ENCODE measurements around the gene RASL11A.

The RASL11A gene

DNA sequence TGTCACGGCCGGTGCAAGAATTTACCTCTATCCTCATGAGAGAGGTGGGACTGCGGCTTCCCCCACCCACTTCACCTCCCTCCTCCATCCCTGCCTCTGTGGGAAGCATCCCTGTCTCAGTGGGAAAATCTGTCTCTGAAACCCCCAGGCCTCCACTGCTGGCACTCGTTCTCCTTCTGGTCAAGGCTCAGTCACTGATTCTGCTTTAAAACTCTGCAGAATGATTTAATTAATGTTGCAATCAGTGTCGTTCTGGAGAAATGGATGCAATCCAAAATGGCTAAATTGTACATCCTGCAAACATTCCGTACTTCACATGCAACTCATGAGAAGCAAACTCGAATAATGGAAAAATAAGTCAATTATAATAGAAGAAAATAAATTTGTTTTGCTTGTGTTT lies 5.6 kb downstream of the RASL11A start:
- Histone ChIP-seq H2BK15ac (replicated peaks; ENCODE audit: low read depth) (no peak overlapping the region), H3K36me3 (ENCODE audit: control insufficient read depth, insufficient read depth, low read length) (no peaks in the 10 kb centered on the region), H3K4me1 (ENCODE audit: control insufficient read depth, low read depth, low read length) (no peaks in the 10 kb centered on the region), H2AK5ac (ENCODE audit: low read length) (no peak overlapping the region), H3K9ac (ENCODE audit: low read length) (no peak overlapping the region), H4K8ac (ENCODE audit: low read depth, low read length) (no peak overlapping the region), H2BK120ac (ENCODE audit: low read depth, low read length) (no peak overlapping the region), H3K4ac (ENCODE audit: low read depth, low read length) (no peak overlapping the region), H3K4me2 (ENCODE audit: low read length) (no peak overlapping the region), H3K18ac (ENCODE audit: low read length) (no peak overlapping the region), H4K5ac (ENCODE audit: low read length) (no peak overlapping the region), H3K23ac (ENCODE audit: low read length) (no peak overlapping the region), H3K79me1 (ENCODE audit: low read length) (no peaks in the 10 kb centered on the region), H3K56ac (ENCODE audit: low read length) (no peak overlapping the region), H3K27ac (ENCODE audit: low read depth, low read length) (no peak overlapping the region), H3K4me3 (ENCODE audit: low read length) (no peak overlapping the region), H2BK5ac (ENCODE audit: low read length) (no peak overlapping the region), H3K79me2 (ENCODE audit: control insufficient read depth, insufficient read depth, low read length) (no peaks in the 10 kb centered on the region), H3K27me3 (ENCODE audit: insufficient read depth, low read length, poor library complexity) (no peaks in the 10 kb centered on the region)
- no peak for DNase-seq
- WGBS (ENCODE audit: extremely low coverage, insufficient coverage, low lambda C conversion rate), result no CpG with 5 or more reads among the region's 7 CpGs

DNA sequence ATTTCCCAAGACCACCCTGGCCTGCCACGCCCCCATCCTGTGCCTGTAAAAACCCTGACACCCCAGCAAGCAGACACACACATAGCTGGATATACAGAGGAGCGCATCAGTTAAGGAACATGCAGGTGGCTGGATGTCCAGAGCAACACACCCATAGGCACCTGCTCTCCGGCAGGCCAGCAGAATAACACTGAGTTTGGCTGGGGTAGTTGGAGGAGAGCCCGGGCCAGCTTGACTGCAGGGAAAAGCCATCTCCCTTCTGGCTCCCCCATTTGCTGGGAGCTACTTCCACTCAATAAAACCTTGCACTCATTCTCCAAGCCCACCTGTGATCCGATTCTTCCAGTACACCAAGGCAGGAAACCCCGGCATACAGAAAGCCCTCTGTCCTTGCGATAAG lies 8.9 kb downstream of the RASL11A start:
- Histone ChIP-seq H3K9ac (ENCODE audit: low read length) (no peak overlapping the region), H3K56ac (ENCODE audit: low read length) (no peak overlapping the region), H2BK120ac (ENCODE audit: low read depth, low read length) (no peak overlapping the region), H3K23ac (ENCODE audit: low read length) (no peak overlapping the region), H2BK15ac (replicated peaks; ENCODE audit: low read depth) (no peak overlapping the region), H3K4me3 (ENCODE audit: low read length) (no peak overlapping the region), H4K8ac (ENCODE audit: low read depth, low read length) (no peak overlapping the region), H3K18ac (ENCODE audit: low read length) (no peak overlapping the region), H2AK5ac (ENCODE audit: low read length) (no peak overlapping the region), H3K4me1 (ENCODE audit: control insufficient read depth, low read depth, low read length) (no peaks in the 10 kb centered on the region), H3K79me2 (ENCODE audit: control insufficient read depth, insufficient read depth, low read length) (no peaks in the 10 kb centered on the region), H3K79me1 (ENCODE audit: low read length) (no peaks in the 10 kb centered on the region), H3K36me3 (ENCODE audit: control insufficient read depth, insufficient read depth, low read length) (no peaks in the 10 kb centered on the region), H3K27me3 (ENCODE audit: insufficient read depth, low read length, poor library complexity) (no peaks in the 10 kb centered on the region), H2BK5ac (ENCODE audit: low read length) (no peak overlapping the region), H4K5ac (ENCODE audit: low read length) (no peak overlapping the region), H3K27ac (ENCODE audit: low read depth, low read length) (no peak overlapping the region), H3K4ac (ENCODE audit: low read depth, low read length) (no peak overlapping the region), H3K4me2 (ENCODE audit: low read length) (no peak overlapping the region)
- no CpG with 5 or more reads among the region's 7 CpGs for WGBS (ENCODE audit: extremely low coverage, insufficient coverage, low lambda C conversion rate)
- no peak for DNase-seq

DNA sequence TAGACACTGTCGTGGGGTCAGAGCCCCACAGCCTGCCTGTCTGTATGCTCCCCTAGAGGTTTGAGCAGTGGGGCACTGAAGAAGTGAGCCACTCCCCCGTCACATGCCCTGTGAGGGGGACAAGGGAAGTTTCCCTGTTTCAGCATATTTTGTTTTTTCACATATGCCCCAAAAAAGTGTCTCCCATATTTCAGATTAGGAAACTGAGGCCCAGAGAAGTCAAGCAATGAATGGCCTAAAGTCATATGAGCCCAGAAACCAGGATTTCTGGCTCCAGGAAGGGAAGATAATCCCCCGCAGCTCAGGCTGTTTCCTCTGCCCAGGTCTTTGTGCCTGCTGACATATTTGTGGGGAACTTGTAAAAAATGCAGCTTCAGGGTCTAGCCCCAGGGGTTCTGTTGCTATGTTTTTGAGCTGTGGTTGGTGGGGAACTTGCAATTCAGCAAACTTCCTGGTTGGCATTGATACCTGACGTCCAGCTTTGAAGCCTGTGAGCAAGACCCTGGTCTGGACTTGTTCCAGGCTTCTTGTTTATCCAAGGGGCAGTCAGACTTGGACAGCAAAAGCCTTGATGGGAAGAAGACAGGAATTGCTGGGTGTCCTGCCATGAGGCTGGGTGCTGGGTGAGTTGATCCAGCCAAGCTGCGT lies 9.5 kb downstream of the RASL11A start:
- H3K79me2 ChIP-seq (ENCODE audit: control insufficient read depth, insufficient read depth, low read length), result no peaks in the 10 kb centered on the region
- no peak overlapping the region for H3K4me2 ChIP-seq (ENCODE audit: low read length)
- no peak for DNase-seq
- H2AK5ac ChIP-seq (ENCODE audit: low read length), result no peak overlapping the region
- H4K5ac ChIP-seq (ENCODE audit: low read length), result no peak overlapping the region
- H3K23ac ChIP-seq (ENCODE audit: low read length), result no peak overlapping the region
- H3K4ac ChIP-seq (ENCODE audit: low read depth, low read length), result no peak overlapping the region
- no peak overlapping the region for H3K4me3 ChIP-seq (ENCODE audit: low read length)
- H2BK120ac ChIP-seq (ENCODE audit: low read depth, low read length), result no peak overlapping the region
- H3K36me3 ChIP-seq (ENCODE audit: control insufficient read depth, insufficient read depth, low read length), result no peaks in the 10 kb centered on the region
- H3K9ac ChIP-seq (ENCODE audit: low read length), result no peak overlapping the region
- no peak overlapping the region for H2BK15ac ChIP-seq (replicated peaks; ENCODE audit: low read depth)
- H3K18ac ChIP-seq (ENCODE audit: low read length), result no peak overlapping the region
- H2BK5ac ChIP-seq (ENCODE audit: low read length), result no peak overlapping the region
- no peaks in the 10 kb centered on the region for H3K79me1 ChIP-seq (ENCODE audit: low read length)
- WGBS (ENCODE audit: extremely low coverage, insufficient coverage, low lambda C conversion rate), result no CpG with 5 or more reads among the region's 5 CpGs
- H3K4me1 ChIP-seq (ENCODE audit: control insufficient read depth, low read depth, low read length), result no peaks in the 10 kb centered on the region
- H3K27ac ChIP-seq (ENCODE audit: low read depth, low read length), result no peak overlapping the region
- no peaks in the 10 kb centered on the region for H3K27me3 ChIP-seq (ENCODE audit: insufficient read depth, low read length, poor library complexity)
- H4K8ac ChIP-seq (ENCODE audit: low read depth, low read length), result no peak overlapping the region
- H3K56ac ChIP-seq (ENCODE audit: low read length), result no peak overlapping the region

DNA sequence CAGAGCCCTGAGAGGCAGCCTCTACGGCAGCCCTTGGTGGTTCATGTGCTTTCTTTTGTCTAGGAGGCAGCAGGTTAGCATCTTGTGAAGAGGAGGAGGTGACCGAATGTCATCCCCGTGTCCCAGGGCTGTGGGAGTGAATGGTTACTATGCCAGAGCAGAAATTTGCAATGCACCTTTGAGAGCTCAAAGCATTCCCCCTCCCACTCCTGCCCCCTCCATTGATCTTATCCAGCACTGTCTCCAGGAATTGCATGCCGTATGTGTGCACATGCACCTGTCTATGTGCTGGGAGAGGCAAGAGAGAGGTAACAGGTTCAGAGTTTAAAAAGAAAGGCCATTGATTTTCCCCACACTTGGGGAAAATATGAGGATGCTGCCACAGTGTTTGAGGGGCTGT lies 10.2 kb downstream of the RASL11A start:
- no peak for DNase-seq
- H2BK120ac ChIP-seq (ENCODE audit: low read depth, low read length), result no peak overlapping the region
- no peaks in the 10 kb centered on the region for H3K79me1 ChIP-seq (ENCODE audit: low read length)
- no peaks in the 10 kb centered on the region for H3K79me2 ChIP-seq (ENCODE audit: control insufficient read depth, insufficient read depth, low read length)
- H2BK5ac ChIP-seq (ENCODE audit: low read length), result no peak overlapping the region
- H3K27ac ChIP-seq (ENCODE audit: low read depth, low read length), result no peak overlapping the region
- H2AK5ac ChIP-seq (ENCODE audit: low read length), result no peak overlapping the region
- no peaks in the 10 kb centered on the region for H3K4me1 ChIP-seq (ENCODE audit: control insufficient read depth, low read depth, low read length)
- no peak overlapping the region for H3K56ac ChIP-seq (ENCODE audit: low read length)
- H3K23ac ChIP-seq (ENCODE audit: low read length), result no peak overlapping the region
- H3K4me2 ChIP-seq (ENCODE audit: low read length), result no peak overlapping the region
- no peak overlapping the region for H3K18ac ChIP-seq (ENCODE audit: low read length)
- no CpG with 5 or more reads among the region's 4 CpGs for WGBS (ENCODE audit: extremely low coverage, insufficient coverage, low lambda C conversion rate)
- H4K8ac ChIP-seq (ENCODE audit: low read depth, low read length), result no peak overlapping the region
- H3K4ac ChIP-seq (ENCODE audit: low read depth, low read length), result no peak overlapping the region
- H3K9ac ChIP-seq (ENCODE audit: low read length), result no peak overlapping the region
- no peaks in the 10 kb centered on the region for H3K36me3 ChIP-seq (ENCODE audit: control insufficient read depth, insufficient read depth, low read length)
- H4K5ac ChIP-seq (ENCODE audit: low read length), result no peak overlapping the region
- H2BK15ac ChIP-seq (replicated peaks; ENCODE audit: low read depth), result no peak overlapping the region
- H3K4me3 ChIP-seq (ENCODE audit: low read length), result no peak overlapping the region
- H3K27me3 ChIP-seq (ENCODE audit: insufficient read depth, low read length, poor library complexity), result no peaks in the 10 kb centered on the region

DNA sequence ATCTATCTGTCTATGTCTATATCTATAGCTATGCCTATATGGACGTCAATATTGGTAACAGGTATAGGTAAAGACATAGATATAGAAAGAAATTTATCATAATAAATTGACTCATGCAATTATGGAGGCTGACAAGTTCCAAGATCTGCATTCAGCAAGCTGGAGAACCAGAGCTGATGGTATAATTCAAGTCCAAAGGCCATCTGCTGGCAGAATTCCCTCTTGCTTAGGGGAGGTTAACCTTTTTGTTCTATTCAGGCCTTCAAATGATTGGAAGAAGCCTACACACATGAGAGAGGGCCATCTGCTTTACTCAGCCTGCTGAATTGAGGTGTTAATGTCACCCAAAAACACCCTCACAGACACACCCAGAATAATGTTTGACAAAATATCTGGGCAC lies 10.8 kb downstream of the RASL11A start:
- Histone ChIP-seq H3K4me1 (ENCODE audit: control insufficient read depth, low read depth, low read length) (no peaks in the 10 kb centered on the region), H2BK15ac (replicated peaks; ENCODE audit: low read depth) (no peak overlapping the region)
- no CpG with 5 or more reads among the region's 1 CpG for WGBS (ENCODE audit: extremely low coverage, insufficient coverage, low lambda C conversion rate)

DNA sequence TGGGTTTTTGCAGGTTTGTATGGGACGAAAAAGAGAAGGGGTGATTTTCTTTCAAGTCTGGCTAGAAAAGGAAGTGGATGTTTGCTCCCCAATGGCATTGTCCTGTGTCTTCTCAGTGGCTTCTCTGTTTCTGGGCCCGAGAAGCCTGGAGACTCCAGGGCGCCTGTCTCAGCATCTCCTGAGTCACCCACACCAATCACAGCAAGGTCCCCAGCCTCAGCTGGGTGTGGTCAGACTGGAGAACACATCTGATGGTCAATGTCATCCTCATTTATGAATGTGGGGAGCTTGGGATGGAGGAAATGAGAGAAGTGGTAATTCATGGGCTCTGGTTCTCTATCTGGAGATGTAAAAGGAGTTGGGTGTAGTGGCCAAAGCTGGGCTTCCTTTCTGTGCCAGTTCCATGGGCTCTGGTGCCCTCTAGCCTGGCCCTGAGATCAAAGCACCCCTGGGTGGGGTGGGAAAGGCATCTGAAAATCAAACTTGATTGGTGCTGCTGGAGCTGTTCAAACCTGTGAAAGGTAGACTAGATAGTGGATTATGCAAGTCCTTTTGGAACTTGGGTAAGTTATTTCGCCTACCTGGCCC lies 13.4 kb downstream of the RASL11A start:
- no peak overlapping the region for H3K4ac ChIP-seq (ENCODE audit: low read depth, low read length)
- no peak overlapping the region for H4K5ac ChIP-seq (ENCODE audit: low read length)
- no peak overlapping the region for H2AK5ac ChIP-seq (ENCODE audit: low read length)
- WGBS (ENCODE audit: extremely low coverage, insufficient coverage, low lambda C conversion rate), result no CpG with 5 or more reads among the region's 4 CpGs
- no peak overlapping the region for H4K8ac ChIP-seq (ENCODE audit: low read depth, low read length)
- DNase-seq, result no peak
- H3K4me3 ChIP-seq (ENCODE audit: low read length), result no peak overlapping the region
- no peak overlapping the region for H3K9ac ChIP-seq (ENCODE audit: low read length)
- no peak overlapping the region for H2BK120ac ChIP-seq (ENCODE audit: low read depth, low read length)
- no peak overlapping the region for H2BK5ac ChIP-seq (ENCODE audit: low read length)
- H2BK15ac ChIP-seq (replicated peaks; ENCODE audit: low read depth), result no peak overlapping the region
- no peaks in the 10 kb centered on the region for H3K36me3 ChIP-seq (ENCODE audit: control insufficient read depth, insufficient read depth, low read length)
- H3K27me3 ChIP-seq (ENCODE audit: insufficient read depth, low read length, poor library complexity), result no peaks in the 10 kb centered on the region
- H3K18ac ChIP-seq (ENCODE audit: low read length), result no peak overlapping the region
- no peak overlapping the region for H3K27ac ChIP-seq (ENCODE audit: low read depth, low read length)
- H3K4me1 ChIP-seq (ENCODE audit: control insufficient read depth, low read depth, low read length), result no peaks in the 10 kb centered on the region
- no peaks in the 10 kb centered on the region for H3K79me2 ChIP-seq (ENCODE audit: control insufficient read depth, insufficient read depth, low read length)
- no peak overlapping the region for H3K4me2 ChIP-seq (ENCODE audit: low read length)
- no peak overlapping the region for H3K23ac ChIP-seq (ENCODE audit: low read length)
- no peaks in the 10 kb centered on the region for H3K79me1 ChIP-seq (ENCODE audit: low read length)
- H3K56ac ChIP-seq (ENCODE audit: low read length), result no peak overlapping the region

More for the DNA sequence above, 10.8 kb downstream of the RASL11A start:
- DNase-seq, result no peak
- Histone ChIP-seq H3K79me2 (ENCODE audit: control insufficient read depth, insufficient read depth, low read length) (no peaks in the 10 kb centered on the region), H3K27me3 (ENCODE audit: insufficient read depth, low read length, poor library complexity) (no peaks in the 10 kb centered on the region), H3K36me3 (ENCODE audit: control insufficient read depth, insufficient read depth, low read length) (no peaks in the 10 kb centered on the region), H3K23ac (ENCODE audit: low read length) (no peak overlapping the region), H3K56ac (ENCODE audit: low read length) (no peak overlapping the region), H4K8ac (ENCODE audit: low read depth, low read length) (no peak overlapping the region), H4K5ac (ENCODE audit: low read length) (no peak overlapping the region), H2BK5ac (ENCODE audit: low read length) (no peak overlapping the region), H3K9ac (ENCODE audit: low read length) (no peak overlapping the region), H3K79me1 (ENCODE audit: low read length) (no peaks in the 10 kb centered on the region), H3K4me2 (ENCODE audit: low read length) (no peak overlapping the region), H3K27ac (ENCODE audit: low read depth, low read length) (no peak overlapping the region), H3K4ac (ENCODE audit: low read depth, low read length) (no peak overlapping the region), H3K18ac (ENCODE audit: low read length) (no peak overlapping the region), H3K4me3 (ENCODE audit: low read length) (no peak overlapping the region), H2AK5ac (ENCODE audit: low read length) (no peak overlapping the region), H2BK120ac (ENCODE audit: low read depth, low read length) (no peak overlapping the region)

Data from mesendoderm (in vitro differentiated cells).